HCT116 (cell line): Measurements from ENCODE around the gene MAX. TPM values are rescaled to one million over a fixed set of nuclear protein-coding genes. Genes with fewer than 3 reads are reported as not detected.

Experiments used
- ATAC-seq: fragments of 200-7000 bp; cut with Tn5 transposase; 2 replicates; pipeline ENCODE4 v1.9.1; 2020; ENCODE audit warnings: mild to moderate bottlenecking, moderate library complexity
- BruUV-seq: library from RNA; stranded (reverse); fragments of 400-500 nt; replicated peaks from 2 replicates; lab custom pipeline; 2021; lab: Mats Ljungman, UMichigan
- CTCF ChIA-PET: fragments of 300-600 bp; sonication (Branson Sonifier 250); formaldehyde crosslinking; loops from one replicate; lab custom pipeline; 2021; ENCODE audit warnings: antibody characterized with exemption; lab: Charles Lee
- POLR2A ChIA-PET: fragments of 300-600, 350-600 bp; sonication (Branson Sonifier 250); formaldehyde crosslinking; loops from one replicate; lab custom pipeline; 2021; ENCODE audit warnings: antibody characterized with exemption; lab: Charles Lee
- RAD21 ChIA-PET, 2 experiments: fragments of 300-600 bp; sonication (Branson Sonifier 250); formaldehyde crosslinking; loops; one replicate each; lab custom pipeline; 2023; ENCODE audit warnings: low total read pairs in 2 of 2; ENCODE audit not compliant: uncharacterized antibody in 2 of 2, unreplicated experiment in 2 of 2, low non-redundant PET in 1 of 2; lab: Charles Lee
- DNase-seq: peaks from one replicate; pipeline ENCODE4 v3.0.0-alpha.2; 2010; ENCODE audit warnings: low read depth, low spot score
- H2AFZ ChIP-seq: fragments of 200-600 bp; shearing (Covaris generic), sonication (generic); 2 replicates; pipeline ENCODE4 v1.6.1; 2017; ENCODE audit warnings: low read depth, mixed run types, mixed read lengths, antibody characterized with exemption, low read length; ENCODE audit not compliant: poor library complexity, severe bottlenecking
- H3K27ac ChIP-seq: 2 replicates; pipeline ENCODE4 v1.5.1; 2012; ENCODE audit warnings: low read depth, low read length
- H3K27me3 ChIP-seq: fragments of 200-600 bp; sonication (generic); 2 replicates; pipeline ENCODE4 v1.6.1; 2016; ENCODE audit warnings: mixed run types, low read length, mixed read lengths; ENCODE audit not compliant: insufficient read depth
- H3K36me3 ChIP-seq, 2 experiments: fragments of 200-500 bp in 1 of 2; fragments of 200-600 bp in 1 of 2; sonication (Bioruptor generic) in 1 of 2; sonication (generic) in 1 of 2; 2 replicates each; pipeline versions ENCODE4 v1.5.1 to v1.6.1; 2014 to 2016; ENCODE audit warnings: low read length in 2 of 2, inconsistent platforms in 1 of 2, mixed read lengths in 1 of 2, mixed run types in 1 of 2; ENCODE audit not compliant: insufficient read depth in 2 of 2, control insufficient read depth in 1 of 2
- H3K4me1 ChIP-seq, 2 experiments: fragments of 200-600 bp in 1 of 2; sonication (generic) in 1 of 2; 2 replicates each; pipeline versions ENCODE4 v1.5.1 to v1.6.1; 2012 to 2017; ENCODE audit warnings: low read length in 2 of 2, inconsistent platforms in 1 of 2, mild to moderate bottlenecking in 1 of 2, mixed read lengths in 1 of 2, mixed run types in 1 of 2, moderate library complexity in 1 of 2; ENCODE audit not compliant: insufficient read depth in 2 of 2, control insufficient read depth in 1 of 2
- H3K4me2 ChIP-seq: fragments of 200-600 bp; sonication (generic); 2 replicates; pipeline ENCODE4 v1.6.1; 2017; ENCODE audit warnings: mixed run types, low read length, mixed read lengths
- H3K4me3 ChIP-seq, 2 experiments: fragments of 200-600 bp in 1 of 2; sonication (generic) in 1 of 2; replicated peaks in 1 of 2; 2 replicates each; pipeline ENCODE4 v1.5.1; 2011 to 2016; ENCODE audit warnings: low read length in 2 of 2, control low read depth in 1 of 2, low read depth in 1 of 2, mild to moderate bottlenecking in 1 of 2, mixed read lengths in 1 of 2, mixed run types in 1 of 2
- H3K79me2 ChIP-seq: fragments of 200-600 bp; sonication (generic); 2 replicates; pipeline ENCODE4 v1.6.1; 2017; ENCODE audit warnings: mild to moderate bottlenecking, mixed run types, low read length, moderate library complexity, mixed read lengths; ENCODE audit not compliant: insufficient read depth
- H3K9ac ChIP-seq: fragments of 200-600 bp; sonication (generic); 2 replicates; pipeline ENCODE4 v1.6.1; 2016; ENCODE audit warnings: low read length, mixed read lengths
- H3K9me2 ChIP-seq: fragments of 200-600 bp; sonication (generic), shearing (Covaris generic); 2 replicates; pipeline ENCODE4 v1.6.1; 2017; ENCODE audit warnings: mixed run types, mild to moderate bottlenecking, moderate library complexity; ENCODE audit not compliant: insufficient read depth
- H3K9me3 ChIP-seq, 2 experiments: fragments of 200-500 bp in 1 of 2; fragments of 200-600 bp in 1 of 2; sonication (Bioruptor generic) in 1 of 2; sonication (generic) in 1 of 2; 2 replicates each; pipeline ENCODE4 v1.6.1; 2014 to 2017; ENCODE audit warnings: low read length in 2 of 2, mixed read lengths in 2 of 2, inconsistent platforms in 1 of 2, low read depth in 1 of 2, mild to moderate bottlenecking in 1 of 2, mixed run types in 1 of 2, moderate library complexity in 1 of 2; ENCODE audit not compliant: control insufficient read depth in 1 of 2, insufficient read depth in 1 of 2
- H4K20me1 ChIP-seq: fragments of 200-600 bp; sonication (generic), shearing (Covaris generic); 2 replicates; pipeline ENCODE4 v1.6.1; 2017; ENCODE audit warnings: mixed run types, mild to moderate bottlenecking, moderate library complexity; ENCODE audit not compliant: insufficient read depth
- ATF3 ChIP-seq: IDR thresholded peaks from 2 replicates; pipeline ENCODE4 v1.6.1; 2012
- CTCF ChIP-seq, 3 experiments: fragments of 200-600 bp in 1 of 3; sonication (generic) in 1 of 3; IDR thresholded peaks in 2 of 3; conservative IDR thresholded peaks in 1 of 3; 2 replicates each; pipeline ENCODE4 v1.5.1; 2012 to 2017; ENCODE audit warnings: low read depth in 2 of 3, low read length in 2 of 3, antibody characterized with exemption in 1 of 3, borderline replicate concordance in 1 of 3, control low read depth in 1 of 3, mild to moderate bottlenecking in 1 of 3, mixed read lengths in 1 of 3, mixed run types in 1 of 3, moderate library complexity in 1 of 3; ENCODE audit not compliant: insufficient read depth in 1 of 3
- EGR1 ChIP-seq: IDR thresholded peaks from 2 replicates; pipeline ENCODE4 v1.6.1; 2012; ENCODE audit warnings: low read depth
- FOSL1 ChIP-seq: IDR thresholded peaks from 2 replicates; pipeline ENCODE4 v1.6.1; 2012; ENCODE audit warnings: low read depth
- TCF7L2 ChIP-seq: IDR thresholded peaks from 2 replicates; pipeline ENCODE4 v1.7.0; 2011; ENCODE audit warnings: borderline replicate concordance, inconsistent platforms; ENCODE audit not compliant: insufficient read depth, insufficient read length; ENCODE audit errors: extremely low read depth
- ZFX ChIP-seq: fragments of 450-650 bp; IDR thresholded peaks from 2 replicates; pipeline ENCODE4 v1.6.1; 2017
- intact Hi-C: fragments of 100-400 bp; cut with micrococcal nuclease; formaldehyde crosslinking; loops from 2 replicates; pipeline ENCODE4 v1.10.0; 2022
- total RNA-seq: library from RNA; stranded (reverse); gene quantifications from one replicate; pipeline ENCODE4 v1.2.1, GENCODE V29; 2021; ENCODE audit not compliant: unreplicated experiment

MAX gene
- total RNA-seq, 1 experiment from 2014 or later, result 72.6 TPM

- Histone ChIP-seq H4K20me1 (no peaks in the 10 kb centered on the region), H3K9me3 (no peaks in the 10 kb centered on the region), H3K36me3 (peaks cover 5 to 18% of the 10 kb centered on the region in 2 experiments; a peak in 3 of 4 replicates), H3K9ac (no peak overlapping the region), H3K4me3 (no peak overlapping the region), H3K4me2 (no peak overlapping the region), H3K4me1 (peaks cover 0 to 4% of the 10 kb centered on the region in 2 experiments; a peak in 1 of 4 replicates), H3K79me2 (no peaks in the 10 kb centered on the region), H3K27me3 (no peaks in the 10 kb centered on the region), H3K9me2 (no peaks in the 10 kb centered on the region), H2AFZ (no peak overlapping the region), H3K27ac (no peak overlapping the region)
- no peak for TF ChIP-seq TCF7L2
- no peak for TF ChIP-seq ATF3
- TF ChIP-seq CTCF (IDR thresholded peaks at IDR 0.05 in 2 of 3, conservative IDR thresholded peaks at IDR 0.05 in 1 of 3; ENCODE audit: borderline replicate concordance in 1 of 3, insufficient read depth in 1 of 3, low read depth in 2 of 3, low read length in 2 of 3), result no peak
- TF ChIP-seq ZFX, result no peak
- TF ChIP-seq FOSL1, result no peak
- TF ChIP-seq EGR1, result no peak
- ATAC-seq (no peak), DNase-seq (no peak)
- no TSS peak for BruUV-seq
- RAD21 ChIA-PET, result no interaction called here
- CTCF ChIA-PET, result no interaction called here
- intact Hi-C loops, result no loop called here
- POLR2A ChIA-PET, result no interaction called here
Measured at GRCh38 chr14:65041434-65041915, 60.8 kb downstream of the MAX start.
